Stimulated activated CD4-positive, alpha-beta T cell treated with anti-CD3 and anti-CD28 coated beads, Interleukin-4, amount 100 ng/mL, for 48 hours (primary cell): ENCODE results near the gene TSPAN32.
"Not testable (repeated sequence)": the region's sequence is repeated elsewhere in the genome, so short reads cannot be mapped to it uniquely, and the experiment has no call there.

Source experiments
- DNase-seq, 2 donors: peaks; one replicate each; pipeline ENCODE4 v3.0.0-alpha.2; 2020; ENCODE audit warnings: low read depth in 2 of 2

Gene TSPAN32

GRCh38 chr11:2316169-2316962 lies 14.6 kb downstream of the TSPAN32 start:
- DNase-seq: no peak

- no peak for DNase-seq
These were observed 15.1 kb downstream of the TSPAN32 start for GRCh38 chr11:2316963-2317244.

- DNase-seq: no peak
These were observed 15.7 kb downstream of the TSPAN32 start for GRCh38 chr11:2317354-2318050.

DNA sequence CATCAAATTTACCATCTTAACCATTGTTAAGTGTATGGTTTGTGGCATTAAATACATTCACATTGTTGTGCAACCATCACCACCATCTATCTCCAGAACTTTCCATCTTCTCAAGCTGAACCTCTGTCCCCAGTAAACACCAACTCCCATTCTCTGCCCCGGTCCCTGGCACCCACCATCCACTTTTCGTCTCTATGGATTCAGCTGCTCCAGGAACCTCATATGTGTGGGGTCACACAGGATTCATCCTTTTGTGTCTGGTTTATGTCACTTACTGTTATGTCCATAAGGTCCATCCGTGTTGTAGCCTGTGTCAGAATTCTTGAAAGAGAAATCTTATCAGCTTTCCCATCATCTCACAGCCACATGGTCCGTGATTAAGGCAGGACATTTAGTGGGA lies 16.3 kb downstream of the TSPAN32 start:
- DNase-seq: no peak

GRCh38 chr11:2318707-2319106 lies 16.9 kb downstream of the TSPAN32 start:
- no peak for DNase-seq

- DNase-seq: no peak
These were observed 18.1 kb downstream of the TSPAN32 start for GRCh38 chr11:2319791-2320472.

- no peak for DNase-seq
These were observed 18.9 kb downstream of the TSPAN32 start for GRCh38 chr11:2320568-2321310.

- DNase-seq: no peak
These were observed 19.5 kb downstream of the TSPAN32 start for GRCh38 chr11:2321311-2321683.

GRCh38 chr11:2325123-2325522 lies 23.3 kb downstream of the TSPAN32 start:
- no peak for DNase-seq

- DNase-seq: no peak
These were observed 23.9 kb downstream of the TSPAN32 start for GRCh38 chr11:2325719-2326118.

DNA sequence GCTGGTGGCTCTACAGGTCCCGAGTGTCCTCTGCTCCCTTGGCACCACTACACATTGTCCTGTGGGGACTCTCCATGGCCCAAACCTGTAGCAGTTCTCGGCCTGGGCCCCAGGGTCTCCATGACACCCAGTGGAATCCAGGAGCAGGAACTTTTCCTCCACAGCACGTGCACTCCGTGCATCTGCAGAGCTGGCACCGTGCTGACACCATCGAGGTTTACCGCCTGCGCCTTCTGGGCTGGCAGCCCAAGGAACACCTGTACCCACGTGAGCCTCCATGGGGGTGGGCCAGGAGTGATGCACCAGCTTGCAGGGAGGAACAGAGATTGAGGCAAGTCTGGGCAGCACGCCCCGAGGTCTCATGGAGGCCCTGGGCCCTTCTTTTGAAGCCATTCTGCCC lies 25.2 kb downstream of the TSPAN32 start:
- no peak for DNase-seq

DNA sequence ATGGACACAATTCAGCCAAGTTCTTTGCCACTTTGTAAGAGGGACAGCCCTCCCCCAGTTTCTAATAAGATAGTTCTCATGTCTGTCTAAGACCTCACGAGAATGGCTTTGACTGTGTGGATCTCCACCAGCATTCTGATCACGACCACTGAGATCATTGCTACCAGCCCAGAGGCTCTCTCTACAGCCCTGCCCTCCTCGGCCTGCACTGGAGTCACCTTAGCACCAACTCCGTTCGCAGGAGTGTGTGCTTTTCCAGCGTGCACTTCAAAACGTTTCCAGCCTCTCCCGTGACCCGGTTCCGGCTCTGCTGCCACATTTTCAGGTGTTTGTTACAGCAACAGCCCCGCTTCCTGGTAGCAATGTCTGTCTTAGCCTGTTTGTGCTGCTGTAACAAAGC lies 26.2 kb downstream of the TSPAN32 start:
- DNase-seq: no peak

DNA sequence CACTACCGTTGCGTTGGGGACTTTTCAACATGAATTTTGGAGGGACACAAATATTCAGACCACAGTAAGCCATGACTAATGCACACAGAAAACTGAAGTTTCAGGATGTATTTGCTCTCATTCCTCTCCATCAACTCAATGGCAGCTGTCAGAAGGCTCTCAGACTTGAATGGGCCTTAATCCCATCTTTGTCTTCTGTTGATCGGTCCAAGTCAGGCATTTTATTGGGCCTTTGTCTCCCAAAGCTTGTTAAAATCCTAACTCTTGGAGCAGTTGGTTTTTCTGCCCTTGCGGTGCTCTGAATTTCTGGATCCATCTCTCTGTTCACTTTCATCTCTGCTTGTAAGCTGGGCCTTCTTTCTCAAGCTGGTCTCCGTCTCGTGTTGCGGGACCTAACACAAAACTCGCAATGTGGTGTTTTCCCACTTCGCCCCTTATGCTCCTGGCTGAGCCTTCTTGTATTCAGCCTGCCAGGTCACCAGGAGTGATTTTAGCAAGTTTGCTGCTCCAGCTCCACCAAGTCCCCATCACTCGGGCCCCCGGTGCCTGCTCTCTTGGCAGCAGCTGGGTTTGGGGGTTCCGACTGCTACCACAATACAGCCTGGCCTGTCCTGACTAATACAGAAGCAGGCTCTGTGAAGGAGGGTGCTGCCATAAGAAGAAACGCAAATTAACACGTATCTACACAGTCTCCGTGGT lies 27.0 kb downstream of the TSPAN32 start:
- no peak for DNase-seq

- DNase-seq: no peak
These were observed 27.7 kb downstream of the TSPAN32 start for GRCh38 chr11:2329551-2329950.

DNA sequence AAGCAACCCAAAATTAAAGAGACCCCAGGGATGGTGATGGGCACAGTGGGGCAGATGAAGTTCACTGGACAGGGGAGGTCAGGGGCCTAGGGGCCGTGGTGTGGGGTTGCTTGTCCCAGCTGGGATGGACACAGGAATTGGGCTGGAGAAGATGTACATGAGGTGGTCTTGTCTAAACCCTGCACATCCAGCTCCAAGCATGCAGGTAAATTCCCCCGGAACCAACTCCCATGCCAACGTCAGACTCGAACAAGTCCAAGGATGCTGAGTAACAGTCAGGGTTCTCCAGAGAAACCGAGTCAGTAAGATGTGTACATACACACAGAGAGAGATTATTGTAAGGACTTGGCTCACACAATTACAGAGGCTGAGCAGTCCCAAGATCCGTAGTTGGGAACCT lies 28.9 kb downstream of the TSPAN32 start:
- no peak for DNase-seq

- no peak for DNase-seq
These were observed 29.6 kb downstream of the TSPAN32 start for GRCh38 chr11:2331404-2331803.

- DNase-seq: not testable (repeated sequence)
These were observed 30.8 kb downstream of the TSPAN32 start for GRCh38 chr11:2332569-2332968.

DNA sequence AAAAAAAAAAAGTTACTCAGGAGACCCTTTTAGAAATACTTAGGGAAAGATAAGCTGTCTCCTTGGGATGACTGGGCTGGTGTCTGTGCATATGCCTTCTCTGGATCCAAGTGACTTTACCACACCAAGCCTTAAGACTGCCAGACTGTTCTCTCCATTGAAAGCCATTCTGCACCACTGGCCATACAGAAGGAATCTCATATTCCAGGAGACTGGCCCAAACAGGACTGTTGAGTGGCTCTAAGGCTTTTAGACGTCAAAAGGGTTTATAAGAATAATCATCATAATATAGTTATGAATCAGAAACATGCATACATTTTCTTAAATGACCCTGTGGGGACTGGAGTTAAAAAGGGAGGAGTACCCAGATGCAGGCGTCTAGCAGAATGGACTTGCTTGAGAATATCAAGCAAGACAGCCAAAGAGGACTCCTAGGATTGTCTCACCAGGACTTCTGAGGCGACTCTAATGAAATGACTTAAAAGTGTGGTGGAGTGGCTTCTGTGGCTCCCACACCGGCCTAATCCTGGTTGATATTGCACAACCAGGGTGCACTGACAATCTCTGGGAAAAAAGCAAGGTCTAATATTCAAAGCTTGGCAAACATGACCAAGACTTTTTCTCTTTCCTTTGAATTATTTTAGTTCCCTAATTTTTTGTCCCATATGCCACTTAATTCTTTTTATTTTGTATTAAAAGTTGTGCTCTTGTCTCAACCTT lies 31.8 kb downstream of the TSPAN32 start:
- DNase-seq: not testable (repeated sequence)

GRCh38 chr11:2335286-2335685 lies 33.5 kb downstream of the TSPAN32 start:
- not testable (repeated sequence) for DNase-seq

DNA sequence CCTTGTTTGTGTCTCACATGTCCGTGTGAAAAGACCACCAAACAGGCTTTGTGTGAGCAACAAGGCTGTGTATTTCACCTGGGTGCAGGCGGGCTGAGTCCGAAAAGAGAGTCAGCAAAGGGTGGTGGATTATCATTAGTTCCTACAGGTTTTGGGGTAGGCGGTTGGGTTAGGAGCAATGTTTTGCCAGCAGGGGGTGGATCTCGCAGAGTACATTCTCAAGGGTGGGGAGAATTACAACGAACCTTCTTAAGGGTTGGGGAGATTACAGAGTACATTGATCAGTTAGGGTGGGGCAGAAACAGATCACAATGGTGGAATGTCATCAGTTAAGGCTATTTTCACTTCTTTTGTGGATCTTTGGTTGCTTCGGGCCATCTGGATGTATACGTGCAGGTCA lies 36.9 kb downstream of the TSPAN32 start:
- DNase-seq: not testable (repeated sequence)

GRCh38 chr11:2342557-2342956 lies 40.7 kb downstream of the TSPAN32 start:
- no peak for DNase-seq
